Measurements from ENCODE around the gene TRIM39. TPM values are rescaled to one million over a fixed set of nuclear protein-coding genes. Genes with fewer than 3 reads are reported as not detected.

TRIM39 gene
- total and polyA plus RNA-seq, 2 of the 13 experiments (the other 11 are each of a cell fraction or from before 2014, with no cell fraction given): 7.7 to 14.6 TPM

- no TSS peak for BruUV-seq (replicated peaks)
- in situ Hi-C loops (cut with HindIII; ENCODE audit: extremely low pct_ligation_motif_present, low pct_unique_long_range_greater_than_20kb) (no loop called here), intact Hi-C loops (cut with micrococcal nuclease; ENCODE audit: unreplicated experiment) (no loop called here)
- FAIRE-seq (no peak), DNase-seq (ENCODE audit: low spot score) (no peak), ATAC-seq (no peak)
- no peaks in the 10 kb centered on the region for H3K79me2 ChIP-seq (ENCODE audit: insufficient read depth, low read length)
- H4K20me1 ChIP-seq (ENCODE audit: insufficient read depth, low read length): no peaks in the 10 kb centered on the region; the same call in 1 of the 2 replicates
- no peak overlapping the region for H2AFZ ChIP-seq (ENCODE audit: low read length)
- no peak overlapping the region for H3K27ac ChIP-seq (ENCODE audit: extremely low read length, insufficient read depth, low read length)
- H3K4me3 ChIP-seq (replicated peaks in 1 of 3; ENCODE audit: insufficient read depth in 1 of 3, low read depth in 2 of 3, low read length in 3 of 3): no peak overlapping the region
- no peaks in the 10 kb centered on the region for H3K4me1 ChIP-seq (ENCODE audit: insufficient read depth, low read length)
- H3K4me2 ChIP-seq (ENCODE audit: low read depth, low read length): no peak overlapping the region
- ChIA-PET POLR2A (no interaction called here), CTCF (ENCODE audit: low intra/inter-chr PET ratio, low total read pairs) (no interaction called here)
- H3K9me3 ChIP-seq (ENCODE audit: low read length): no peaks in the 10 kb centered on the region
- TF ChIP-seq TOPORS (CRISPR knock-in tag; IDR thresholded peaks at IDR 0.05) (no peak), ZNF564 (CRISPR knock-in tag; IDR thresholded peaks at IDR 0.05) (no peak), PRDM10 (CRISPR knock-in tag; IDR thresholded peaks at IDR 0.05; ENCODE audit: low read depth) (no peak)
- H3K27me3 ChIP-seq (ENCODE audit: control insufficient read depth in 1 of 2, insufficient read depth in 2 of 2, low read length in 2 of 2): peaks cover 1 to 12% of the 10 kb centered on the region in 2 experiments; a peak in 2 of 5 replicates
- no peak overlapping the region for H3K9ac ChIP-seq (ENCODE audit: insufficient read depth, low read depth, low read length)
- H3K36me3 ChIP-seq (replicated peaks in 1 of 2; ENCODE audit: control insufficient read depth in 1 of 2, insufficient read depth in 2 of 2, low read length in 2 of 2): no peaks in the 10 kb centered on the region
- WGBS (ENCODE audit: low lambda C conversion rate): 2% methylated on average over 3 of the region's 3 CpGs
Observed at GRCh38 chr6:30386166-30386565, 59.4 kb downstream of the TRIM39 start.

GRCh38 chr6:30391240-30391639 is 64.5 kb downstream of the TRIM39 start:
- BruUV-seq (replicated peaks): no TSS peak
- WGBS (ENCODE audit: low lambda C conversion rate): 11% methylated on average over 3 of the region's 3 CpGs
- in situ Hi-C loops (cut with HindIII; ENCODE audit: extremely low pct_ligation_motif_present, low pct_unique_long_range_greater_than_20kb): no loop called here
- TF ChIP-seq ZNF543 (CRISPR knock-in tag; IDR thresholded peaks at IDR 0.05) (no peak), KDM4B (CRISPR knock-in tag; IDR thresholded peaks at IDR 0.05) (no peak)

More at GRCh38 chr6:30391240-30391639, 64.5 kb downstream of the TRIM39 start:
- H3K9ac ChIP-seq (ENCODE audit: insufficient read depth, low read depth, low read length): no peak overlapping the region
- ATAC-seq (no peak), DNase-seq (ENCODE audit: low spot score) (no peak), FAIRE-seq (no peak)
- H2AFZ ChIP-seq (ENCODE audit: low read length): no peak overlapping the region
- ChIA-PET CTCF (ENCODE audit: low intra/inter-chr PET ratio, low total read pairs) (no interaction called here), POLR2A (no interaction called here)
- no peaks in the 10 kb centered on the region for H3K9me3 ChIP-seq (ENCODE audit: low read length)
- no peaks in the 10 kb centered on the region for H3K36me3 ChIP-seq (replicated peaks in 1 of 2; ENCODE audit: control insufficient read depth in 1 of 2, insufficient read depth in 2 of 2, low read length in 2 of 2)
- H4K20me1 ChIP-seq (ENCODE audit: insufficient read depth, low read length): no peaks in the 10 kb centered on the region; the same call in 1 of the 2 replicates
- no peak overlapping the region for H3K4me3 ChIP-seq (replicated peaks in 1 of 3; ENCODE audit: insufficient read depth in 1 of 3, low read depth in 2 of 3, low read length in 3 of 3)
- H3K4me1 ChIP-seq (ENCODE audit: insufficient read depth, low read length): no peaks in the 10 kb centered on the region
- peaks cover 6 to 47% of the 10 kb centered on the region in 2 experiments for H3K27me3 ChIP-seq (ENCODE audit: control insufficient read depth in 1 of 2, insufficient read depth in 2 of 2, low read length in 2 of 2)
- intact Hi-C loops (cut with micrococcal nuclease; ENCODE audit: unreplicated experiment): no loop called here
- no peak overlapping the region for H3K27ac ChIP-seq (ENCODE audit: extremely low read length, insufficient read depth, low read length)
- no peak overlapping the region for H3K4me2 ChIP-seq (ENCODE audit: low read depth, low read length)
- no peaks in the 10 kb centered on the region for H3K79me2 ChIP-seq (ENCODE audit: insufficient read depth, low read length)
